ENCODE data around the gene APBB1IP. TPM values are rescaled to one million over a fixed set of nuclear protein-coding genes. Genes with fewer than 3 reads are reported as not detected.

APBB1IP gene
- total RNA-seq, 1 donor from 2014 or later = not detected

DNA sequence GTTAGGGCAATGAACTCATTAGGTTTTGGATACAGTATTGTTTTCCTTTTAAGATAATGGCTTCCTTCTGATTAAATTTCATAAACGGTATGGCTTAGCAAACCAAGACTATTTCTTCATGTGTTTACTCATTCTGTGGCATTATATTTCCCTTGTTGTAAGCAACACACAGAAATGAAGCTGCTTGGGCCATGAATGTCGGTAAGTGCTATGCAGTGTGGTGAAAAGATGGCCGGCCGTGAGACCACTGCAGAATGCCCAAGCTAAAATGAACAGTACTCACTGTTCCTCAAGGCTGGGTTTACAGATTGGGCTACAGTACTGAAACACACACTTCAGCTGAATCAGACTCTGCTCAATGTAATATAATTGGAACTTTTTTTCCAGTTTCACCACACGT is 8.1 kb downstream of the APBB1IP start:
- FAIRE-seq = no peak
- Histone ChIP-seq H3K36me3 (ENCODE audit: control insufficient read depth, insufficient read depth, low read length) (no peaks in the 10 kb centered on the region), H3K27me3 (ENCODE audit: control insufficient read depth, insufficient read depth, low read length) (no peaks in the 10 kb centered on the region), H3K4me3 (ENCODE audit: low read depth, low read length) (no peak overlapping the region)
- no peak for DNase-seq (ENCODE audit: low read depth)
- TF ChIP-seq CTCF (IDR thresholded peaks at IDR 0.05; ENCODE audit: insufficient read depth, low read length, severe bottlenecking) = no peak

DNA sequence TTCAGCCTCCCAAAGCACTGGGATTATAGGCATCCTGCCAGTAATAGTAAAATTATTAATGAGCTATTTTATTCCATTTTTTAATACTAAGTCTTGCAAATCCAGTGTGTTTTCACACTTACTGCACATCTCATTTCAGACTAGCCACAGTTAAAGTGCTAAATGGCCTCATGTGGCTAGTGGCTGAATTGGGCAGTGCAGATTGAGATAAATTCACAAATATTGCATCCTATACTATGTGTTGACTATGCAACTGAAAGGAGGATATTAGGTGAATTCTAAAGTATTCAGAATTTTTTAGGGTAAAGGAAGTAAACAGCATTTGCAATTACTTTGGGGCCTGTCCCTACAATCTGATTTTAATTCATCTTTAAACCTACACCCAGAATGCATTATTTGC is 10.2 kb downstream of the APBB1IP start:
- Histone ChIP-seq H3K36me3 (ENCODE audit: control insufficient read depth, insufficient read depth, low read length) (no peaks in the 10 kb centered on the region), H3K27me3 (ENCODE audit: control insufficient read depth, insufficient read depth, low read length) (no peaks in the 10 kb centered on the region), H3K4me3 (ENCODE audit: low read depth, low read length) (no peak overlapping the region)
- no peak for FAIRE-seq
- no peak for DNase-seq (ENCODE audit: low read depth)
- TF ChIP-seq CTCF (IDR thresholded peaks at IDR 0.05; ENCODE audit: insufficient read depth, low read length, severe bottlenecking) = no peak

GRCh38 chr10:26448706-26449435 is 10.7 kb downstream of the APBB1IP start:
- FAIRE-seq = no peak
- H3K4me3 ChIP-seq (ENCODE audit: low read depth, low read length) = no peak overlapping the region
- TF ChIP-seq CTCF (IDR thresholded peaks at IDR 0.05; ENCODE audit: insufficient read depth, low read length, severe bottlenecking) = no peak

GRCh38 chr10:26449726-26450125 is 11.6 kb downstream of the APBB1IP start:
- H3K36me3 ChIP-seq (ENCODE audit: control insufficient read depth, insufficient read depth, low read length) = no peaks in the 10 kb centered on the region
- no peak for TF ChIP-seq CTCF (IDR thresholded peaks at IDR 0.05; ENCODE audit: insufficient read depth, low read length, severe bottlenecking)
- DNase-seq (ENCODE audit: low read depth) = no peak
- FAIRE-seq = no peak
- no peaks in the 10 kb centered on the region for H3K27me3 ChIP-seq (ENCODE audit: control insufficient read depth, insufficient read depth, low read length)
- H3K4me3 ChIP-seq (ENCODE audit: low read depth, low read length) = no peak overlapping the region

More at GRCh38 chr10:26448706-26449435, 10.7 kb downstream of the APBB1IP start:
- Histone ChIP-seq H3K27me3 (ENCODE audit: control insufficient read depth, insufficient read depth, low read length) (no peaks in the 10 kb centered on the region), H3K36me3 (ENCODE audit: control insufficient read depth, insufficient read depth, low read length) (no peaks in the 10 kb centered on the region)
- DNase-seq (ENCODE audit: low read depth) = no peak

DNA sequence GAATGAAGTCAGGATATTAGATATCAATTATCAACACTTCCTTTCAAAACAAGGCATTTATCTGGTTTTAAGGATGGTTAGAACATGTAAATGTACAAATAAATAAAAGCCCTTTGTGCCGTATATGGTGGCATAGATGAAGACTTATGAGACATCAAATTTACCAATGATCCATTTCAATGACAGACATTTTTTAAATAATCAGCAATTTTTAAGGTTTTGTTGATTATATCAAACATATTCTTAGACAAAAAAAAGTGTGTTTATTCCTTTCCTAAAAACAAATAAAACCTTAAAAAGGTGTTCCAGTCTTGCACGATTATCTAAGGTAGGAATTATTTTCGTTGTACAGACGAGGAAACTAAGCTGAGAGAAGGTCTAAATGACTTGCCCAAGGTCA is 13.8 kb downstream of the APBB1IP start:
- no peaks in the 10 kb centered on the region for H3K27me3 ChIP-seq (ENCODE audit: control insufficient read depth, insufficient read depth, low read length)
- H3K36me3 ChIP-seq (ENCODE audit: control insufficient read depth, insufficient read depth, low read length) = no peaks in the 10 kb centered on the region
- TF ChIP-seq CTCF (IDR thresholded peaks at IDR 0.05; ENCODE audit: insufficient read depth, low read length, severe bottlenecking) = no peak
- H3K4me3 ChIP-seq (ENCODE audit: low read depth, low read length) = no peak overlapping the region
- FAIRE-seq = no peak
- DNase-seq (ENCODE audit: low read depth) = no peak

- no peaks in the 10 kb centered on the region for H3K36me3 ChIP-seq (ENCODE audit: control insufficient read depth, insufficient read depth, low read length)
- H3K27me3 ChIP-seq (ENCODE audit: control insufficient read depth, insufficient read depth, low read length) = no peaks in the 10 kb centered on the region
- FAIRE-seq = no peak
- H3K4me3 ChIP-seq (ENCODE audit: low read depth, low read length) = no peak overlapping the region
- TF ChIP-seq CTCF (IDR thresholded peaks at IDR 0.05; ENCODE audit: insufficient read depth, low read length, severe bottlenecking) = no peak
- no peak for DNase-seq (ENCODE audit: low read depth)
Measured at GRCh38 chr10:26453850-26454249, 15.7 kb downstream of the APBB1IP start.
